Colonic mucosa (tissue), 4 donors: Measurements from ENCODE around the gene RAB40AL. TPM values are rescaled to one million over a fixed set of nuclear protein-coding genes. Genes with fewer than 3 reads are reported as not detected.

ENCODE experiments used
- DNase-seq: peaks from one replicate; pipeline ENCODE4 v3.0.0-alpha.2; 2020
- H3K27ac ChIP-seq: fragments of 200-600 bp; one replicate; pipeline ENCODE4 v1.8.0; 2021
- H3K27me3 ChIP-seq: fragments of 200-600 bp; one replicate; pipeline ENCODE4 v1.8.0; 2021
- H3K36me3 ChIP-seq: fragments of 200-600 bp; one replicate; pipeline ENCODE4 v1.8.0; 2021
- H3K4me1 ChIP-seq: fragments of 200-600 bp; one replicate; pipeline ENCODE4 v1.8.0; 2021; ENCODE audit warnings: mild to moderate bottlenecking
- H3K4me3 ChIP-seq: fragments of 200-600 bp; one replicate; pipeline ENCODE4 v1.8.0; 2021
- H3K9ac ChIP-seq, 2 donors: one replicate each; pipeline ENCODE4 v1.7.0; 2013; ENCODE audit warnings: control low read depth in 2 of 2, low read depth in 2 of 2, low read length in 2 of 2
- H3K9me3 ChIP-seq: fragments of 200-600 bp; one replicate; pipeline ENCODE4 v1.8.0; 2021
- CTCF ChIP-seq: fragments of 200-600 bp; IDR thresholded peaks from one replicate; pipeline ENCODE4 v1.8.0; 2022; ENCODE audit warnings: antibody characterized with exemption, mild to moderate bottlenecking
- intact Hi-C: fragments of 100-400 bp; cut with DNase I; formaldehyde crosslinking; loops from one replicate; pipeline ENCODE4 v1.14.1; 2022
- total RNA-seq, 2 donors: library from RNA; stranded (reverse); fragmentation: NEBNext Ultra II Directional in 1 of 2; extraction: Animal tissue kit (Norgen Biotek cat#: 25700) in 1 of 2; gene quantifications; one replicate each; pipeline ENCODE4 v1.2.1, GENCODE V29; 2021
- donor health status: healthy.
- donor health status: DM: no; HTN: no; CAD: no.
- donor health status: DM: no; HTN: no; CAD: no.

Gene RAB40AL
- total RNA-seq, 2 donors from 2014 or later = 0.74 TPM; not detected in 1

GRCh38 chrX:102930990-102931756 is 5.9 kb upstream of the RAB40AL start:
- Histone ChIP-seq H3K27me3 (no peaks in the 10 kb centered on the region), H3K4me3 (no peak overlapping the region), H3K36me3 (no peaks in the 10 kb centered on the region), H3K9me3 (no peaks in the 10 kb centered on the region), H3K4me1 (no peaks in the 10 kb centered on the region), H3K27ac (no peak overlapping the region), H3K9ac (no peak overlapping the region)
- intact Hi-C loops = no loop called here
- no peak for DNase-seq
- TF ChIP-seq CTCF = no peak

DNA sequence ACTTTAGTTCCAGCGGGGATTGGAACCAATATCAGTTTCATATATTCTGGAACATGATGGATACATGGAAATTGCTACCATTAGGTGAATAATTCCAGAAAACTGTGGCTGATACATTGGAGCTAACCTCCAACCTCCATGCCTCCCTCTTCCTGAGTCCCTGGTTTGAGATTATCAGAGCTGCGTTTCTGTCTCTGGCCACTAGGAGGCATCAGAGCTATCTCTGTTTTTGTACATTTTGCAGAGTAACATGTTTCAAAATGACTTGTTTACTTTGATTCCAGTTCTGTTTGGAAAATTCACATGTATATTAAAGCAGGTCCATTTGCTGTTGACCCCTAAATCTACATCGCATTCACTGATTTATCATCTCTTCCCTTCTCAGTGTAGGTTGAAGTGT is 2.4 kb upstream of the RAB40AL start:
- no peak overlapping the region for H3K4me3 ChIP-seq
- peak; percentile 73 for TF ChIP-seq CTCF
- no peaks in the 10 kb centered on the region for H3K9me3 ChIP-seq
- H3K9ac ChIP-seq = no peak overlapping the region
- intact Hi-C loops = no loop called here
- no peaks in the 10 kb centered on the region for H3K4me1 ChIP-seq
- no peak overlapping the region for H3K27ac ChIP-seq
- H3K27me3 ChIP-seq = no peaks in the 10 kb centered on the region
- H3K36me3 ChIP-seq = no peaks in the 10 kb centered on the region
- DNase-seq = peak; percentile 24

DNA sequence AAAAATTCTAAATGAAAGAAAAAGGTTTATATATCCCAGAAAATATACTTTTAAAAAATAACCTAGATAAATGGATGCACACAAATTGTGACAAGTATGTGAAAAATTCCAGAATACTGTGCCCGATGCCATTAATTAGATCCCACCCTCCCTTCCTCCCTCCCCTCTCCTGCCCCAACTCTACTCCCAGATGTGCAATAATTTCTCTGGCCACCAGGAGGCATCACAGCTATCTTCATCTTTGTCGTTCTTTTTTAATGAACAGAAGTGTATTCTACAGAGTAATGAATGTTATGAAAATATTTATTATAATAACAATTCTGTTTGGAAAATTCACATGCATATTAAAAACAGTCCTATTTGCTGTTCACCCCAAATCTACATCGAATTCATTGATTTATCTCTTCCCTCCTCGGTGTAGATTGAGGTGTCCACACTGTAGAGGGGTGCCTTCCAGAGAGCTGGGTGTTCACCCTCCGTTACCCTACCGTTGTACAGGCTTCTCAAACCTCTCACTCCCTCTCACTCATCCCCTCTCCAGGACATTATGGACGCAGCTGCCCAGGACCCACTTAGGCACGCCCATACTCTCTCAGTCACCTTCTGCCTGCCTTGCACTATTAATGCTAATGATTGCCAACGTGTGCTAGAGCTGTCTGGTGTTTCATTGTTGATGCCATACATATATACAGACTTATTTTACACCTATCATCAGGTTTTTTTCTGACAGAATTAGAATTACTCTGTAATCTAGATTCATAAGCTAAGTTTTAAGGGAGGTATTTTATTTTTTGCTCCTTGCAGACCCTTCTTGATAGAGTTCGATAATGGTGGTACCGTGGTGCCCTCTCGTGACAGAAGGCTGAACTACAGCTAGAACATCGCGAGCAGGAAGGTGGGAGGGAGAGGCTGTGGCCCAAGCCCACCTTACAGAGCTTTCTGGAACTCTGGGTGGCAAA is 14.1 kb downstream of the RAB40AL start:
- intact Hi-C loops = loop anchor here (10.0 kb wide), 1 partner anchor 204 kb away; no protein-coding TSS in a partner anchor
- Histone ChIP-seq H3K4me3 (no peak overlapping the region), H3K27me3 (no peaks in the 10 kb centered on the region), H3K4me1 (no peaks in the 10 kb centered on the region), H3K9ac (no peak overlapping the region), H3K27ac (no peak overlapping the region), H3K36me3 (no peaks in the 10 kb centered on the region), H3K9me3 (no peaks in the 10 kb centered on the region)
- peak; percentile 45 for TF ChIP-seq CTCF
- DNase-seq = peak; percentile 63

DNA sequence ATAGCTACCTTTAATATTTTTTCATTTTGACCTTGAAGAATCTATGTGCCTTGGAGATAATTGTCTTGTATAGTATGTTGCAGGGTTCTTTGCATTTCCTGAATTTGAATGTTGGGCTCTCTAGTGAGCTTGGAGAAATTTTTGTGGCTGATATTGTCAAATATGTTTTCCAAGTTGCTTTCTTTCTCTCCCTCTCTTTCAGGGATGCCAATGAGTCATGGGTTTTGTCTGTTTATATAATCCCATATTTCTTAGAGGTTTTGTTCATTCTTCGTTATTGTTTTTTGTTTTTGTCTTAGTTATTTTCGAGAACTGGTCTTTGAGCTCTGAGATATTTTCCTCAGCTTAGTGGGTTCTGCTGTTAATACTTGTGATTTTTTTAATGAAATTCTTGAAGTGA is 20.7 kb downstream of the RAB40AL start:
- no peak overlapping the region for H3K9ac ChIP-seq
- no peaks in the 10 kb centered on the region for H3K36me3 ChIP-seq
- no peak for TF ChIP-seq CTCF
- no peak overlapping the region for H3K27ac ChIP-seq
- H3K9me3 ChIP-seq = no peaks in the 10 kb centered on the region
- DNase-seq = no peak
- no peaks in the 10 kb centered on the region for H3K27me3 ChIP-seq
- intact Hi-C loops = loop anchor here (10.0 kb wide), 1 partner anchor 197 kb away; no protein-coding TSS in a partner anchor
- H3K4me1 ChIP-seq = no peaks in the 10 kb centered on the region
- no peak overlapping the region for H3K4me3 ChIP-seq

- no peak for DNase-seq
- Histone ChIP-seq H3K36me3 (no peaks in the 10 kb centered on the region), H3K9me3 (no peaks in the 10 kb centered on the region), H3K4me3 (no peak overlapping the region), H3K27me3 (no peaks in the 10 kb centered on the region), H3K4me1 (no peaks in the 10 kb centered on the region), H3K9ac (no peak overlapping the region), H3K27ac (no peak overlapping the region)
- intact Hi-C loops = loop anchor here (10.0 kb wide), 1 partner anchor 196 kb away; no protein-coding TSS in a partner anchor
- TF ChIP-seq CTCF = no peak
These were observed 21.7 kb downstream of the RAB40AL start for GRCh38 chrX:102958794-102959193.
